Measurements from ENCODE around the gene ZNF408.

ZNF408 gene

GRCh38 chr11:46738887-46739286 lies 38.1 kb downstream of the ZNF408 start:
- no peak for TF ChIP-seq PPARA (CRISPR knock-in tag; IDR thresholded peaks at IDR 0.05; ENCODE audit: borderline replicate concordance)
- ATAC-seq, result peak; percentile 21; the same call in 2 of the 3 replicates

- TF ChIP-seq ARNTL (CRISPR knock-in tag; IDR thresholded peaks at IDR 0.05; ENCODE audit: borderline replicate concordance, low read depth) (no peak), TCF4 (CRISPR knock-in tag; IDR thresholded peaks at IDR 0.05; ENCODE audit: borderline replicate concordance) (no peak), ESRRG (CRISPR knock-in tag; IDR thresholded peaks at IDR 0.05) (no peak), PPARA (CRISPR knock-in tag; IDR thresholded peaks at IDR 0.05; ENCODE audit: borderline replicate concordance) (no peak), ZNF8 (CRISPR knock-in tag; IDR thresholded peaks at IDR 0.05) (no peak), ZNF565 (CRISPR knock-in tag; conservative IDR thresholded peaks at IDR 0.05; ENCODE audit: low read depth) (no peak), TOX (CRISPR knock-in tag; IDR thresholded peaks at IDR 0.05; ENCODE audit: borderline replicate concordance) (no peak), RARB (CRISPR knock-in tag; IDR thresholded peaks at IDR 0.05) (no peak), PATZ1 (CRISPR knock-in tag; IDR thresholded peaks at IDR 0.05; ENCODE audit: borderline replicate concordance) (no peak), SNAI2 (CRISPR knock-in tag; IDR thresholded peaks at IDR 0.05) (no peak), POU6F1 (CRISPR knock-in tag; IDR thresholded peaks at IDR 0.05; ENCODE audit: borderline replicate concordance, low read depth) (no peak), CSDC2 (CRISPR knock-in tag; IDR thresholded peaks at IDR 0.05) (no peak), ZFP3 (CRISPR knock-in tag; IDR thresholded peaks at IDR 0.05) (no peak), TSHZ2 (CRISPR knock-in tag; IDR thresholded peaks at IDR 0.05) (no peak), ZC3H10 (CRISPR knock-in tag; IDR thresholded peaks at IDR 0.05) (no peak), ZFP30 (CRISPR knock-in tag; IDR thresholded peaks at IDR 0.05) (no peak), ZNF70 (CRISPR knock-in tag; IDR thresholded peaks at IDR 0.05) (no peak), CSRNP3 (CRISPR knock-in tag; IDR thresholded peaks at IDR 0.05) (no peak), CREB5 (CRISPR knock-in tag; IDR thresholded peaks at IDR 0.05; ENCODE audit: low read depth) (no peak), BACH2 (CRISPR knock-in tag; IDR thresholded peaks at IDR 0.05; ENCODE audit: borderline replicate concordance) (no peak)
- no peak for ATAC-seq
These were observed 41.0 kb downstream of the ZNF408 start for GRCh38 chr11:46741600-46742484.

- no peak for ATAC-seq
- TF ChIP-seq PATZ1 (CRISPR knock-in tag; IDR thresholded peaks at IDR 0.05; ENCODE audit: borderline replicate concordance) (no peak), ZFP30 (CRISPR knock-in tag; IDR thresholded peaks at IDR 0.05) (no peak), SNAI2 (CRISPR knock-in tag; IDR thresholded peaks at IDR 0.05) (no peak), BACH2 (CRISPR knock-in tag; IDR thresholded peaks at IDR 0.05; ENCODE audit: borderline replicate concordance) (no peak), PPARA (CRISPR knock-in tag; IDR thresholded peaks at IDR 0.05; ENCODE audit: borderline replicate concordance) (no peak), CSDC2 (CRISPR knock-in tag; IDR thresholded peaks at IDR 0.05) (no peak), ZNF70 (CRISPR knock-in tag; IDR thresholded peaks at IDR 0.05) (no peak), ZNF565 (CRISPR knock-in tag; conservative IDR thresholded peaks at IDR 0.05; ENCODE audit: low read depth) (no peak), OSR1 (CRISPR knock-in tag; IDR thresholded peaks at IDR 0.05) (no peak), ARNTL (CRISPR knock-in tag; IDR thresholded peaks at IDR 0.05; ENCODE audit: borderline replicate concordance, low read depth) (no peak), TOX (CRISPR knock-in tag; IDR thresholded peaks at IDR 0.05; ENCODE audit: borderline replicate concordance) (no peak), ZFP3 (CRISPR knock-in tag; IDR thresholded peaks at IDR 0.05) (no peak)
These were observed 42.2 kb downstream of the ZNF408 start for GRCh38 chr11:46743043-46743442.

Measured in SK-N-SH treated with all-trans-retinoic acid at 6 μM for 48 hours (cell line).